Measurements from ENCODE around the gene LRRN3. TPM values are rescaled to one million over a fixed set of nuclear protein-coding genes. Genes with fewer than 3 reads are reported as not detected.
A peak's percentile ranks its signal among the peaks of the same experiment; 100 is the strongest.

The LRRN3 gene
- total RNA-seq, 1 experiment from 2014 or later = 5.9 TPM

DNA sequence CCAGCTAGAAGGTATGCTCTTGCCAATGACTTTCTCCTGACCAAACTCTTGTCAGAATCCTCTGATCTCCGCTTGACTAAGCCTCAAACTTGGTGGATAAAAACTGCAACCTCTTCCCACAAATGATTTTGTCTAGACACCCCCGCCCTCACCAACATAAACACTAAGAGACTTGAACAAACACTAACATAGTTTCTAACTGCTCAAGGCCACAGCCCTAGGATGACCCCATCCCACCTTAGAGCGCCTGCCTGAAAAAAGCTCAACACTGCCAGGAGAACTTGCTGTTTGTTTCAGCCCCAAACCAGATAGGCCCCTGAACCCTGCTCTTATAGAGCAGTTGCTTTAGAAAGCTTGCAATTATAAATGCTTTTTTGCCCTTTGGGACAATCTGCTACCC is 71.8 kb downstream of the LRRN3 start:
- DNase-seq (ENCODE audit: low read depth) = peak; percentile 40

DNA sequence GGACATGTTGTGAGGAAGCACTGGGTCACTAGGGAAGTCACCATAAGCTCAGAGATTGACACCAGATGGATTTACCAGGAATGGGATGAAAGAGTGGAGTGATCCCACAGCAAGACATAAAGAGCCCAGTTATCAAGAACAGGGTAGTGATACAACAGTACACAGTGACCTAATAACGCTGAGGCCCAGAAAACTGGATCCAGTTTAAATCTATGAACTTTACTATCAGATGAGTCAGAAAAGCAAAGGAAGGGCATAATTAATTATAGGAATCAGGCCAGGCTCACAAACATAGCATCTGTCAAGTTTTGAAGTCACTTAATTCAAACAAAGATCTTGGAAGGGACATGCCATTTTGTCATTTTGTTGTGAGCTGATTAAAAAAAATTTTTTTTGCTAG is 73.5 kb downstream of the LRRN3 start:
- DNase-seq (ENCODE audit: low read depth) = peak; percentile 52

GRCh38 chr7:111168182-111168581 is 77.3 kb downstream of the LRRN3 start:
- DNase-seq (ENCODE audit: low read depth) = peak; percentile 71

DNA sequence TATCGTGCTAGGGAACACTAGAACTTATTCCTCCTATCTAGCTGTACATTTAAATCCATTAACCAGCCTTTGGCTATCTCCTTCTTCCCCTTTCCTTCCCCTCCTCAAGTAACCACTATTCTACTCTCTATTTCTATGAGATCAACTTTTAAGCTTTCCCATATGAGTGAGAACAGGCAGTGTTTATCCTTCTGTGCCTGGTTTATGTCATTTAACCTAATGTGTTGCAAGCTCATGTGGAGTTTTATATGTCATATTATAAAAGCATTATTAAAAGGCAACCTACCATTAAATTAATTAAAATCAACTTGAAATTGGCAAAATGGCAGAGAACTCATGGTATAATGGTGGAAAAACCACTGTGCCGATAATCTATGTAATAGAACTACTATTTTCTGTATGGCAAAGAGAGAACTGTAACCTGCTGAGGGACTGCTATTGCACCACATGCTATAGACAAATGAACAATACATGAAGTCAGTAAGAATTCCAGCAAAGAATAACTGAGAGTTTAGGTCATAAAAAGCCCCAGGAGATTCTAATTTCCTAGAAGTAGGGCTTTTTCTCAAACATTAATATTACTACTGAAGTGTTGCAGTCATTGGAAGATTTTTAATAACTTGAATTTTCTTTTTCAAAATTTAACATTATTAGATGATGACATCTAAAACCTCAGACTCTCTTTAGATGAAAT is 81.8 kb downstream of the LRRN3 start:
- no peak for DNase-seq (ENCODE audit: low read depth)

- DNase-seq (ENCODE audit: low read depth) = no peak
Observed at GRCh38 chr7:111173528-111173927, 82.6 kb downstream of the LRRN3 start.

DNA sequence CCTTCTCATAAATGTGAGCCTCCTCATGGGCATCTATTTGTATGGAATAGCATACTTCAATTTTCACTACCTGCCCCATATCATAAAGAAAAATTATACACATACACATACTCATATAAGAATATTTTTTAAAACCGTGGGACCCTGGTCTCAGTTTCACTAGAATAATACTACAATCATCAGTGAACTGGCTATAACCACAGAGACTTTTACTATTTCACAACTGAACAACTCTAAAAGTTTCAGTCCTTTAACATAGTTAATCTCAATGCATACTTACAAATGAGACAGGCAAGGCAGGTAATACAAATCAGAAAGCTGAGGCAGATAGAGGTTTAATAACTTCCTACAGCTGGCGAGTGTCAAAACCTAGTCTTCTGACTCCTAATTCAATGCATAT is 83.1 kb downstream of the LRRN3 start:
- DNase-seq (ENCODE audit: low read depth) = no peak

- DNase-seq (ENCODE audit: low read depth) = no peak
Observed at GRCh38 chr7:111174510-111174909, 83.6 kb downstream of the LRRN3 start.

All from M059J (cell line).